IMR-90 (cell line): ENCODE data around the gene IL1B. TPM values are rescaled to one million over a fixed set of nuclear protein-coding genes. Genes with fewer than 3 reads are reported as not detected.
A peak's percentile ranks its signal among the peaks of the same experiment; 100 is the strongest.

ENCODE experiments used
- ATAC-seq: fragments of 200-7000 bp; cut with Tn5 transposase; 2 replicates; pipeline ENCODE4 v1.9.1; 2020; ENCODE audit warnings: low read depth, mild to moderate bottlenecking, moderate library complexity
- BruUV-seq: library from RNA; stranded (reverse); fragments of 400-500 nt; replicated peaks from 2 replicates; lab custom pipeline; 2021; lab: Mats Ljungman, UMichigan
- CTCF ChIA-PET: fragments of 300-600 bp; formaldehyde crosslinking; extraction: SDS; loops from one replicate; lab custom pipeline; 2021; ENCODE audit warnings: antibody characterized with exemption; lab: Yijun Ruan, JAX
- POLR2A ChIA-PET: fragments of 300-600 bp; sonication (Branson Sonifier 250); formaldehyde crosslinking; loops from one replicate; lab custom pipeline; 2022; ENCODE audit warnings: antibody characterized with exemption; ENCODE audit not compliant: unreplicated experiment; lab: Charles Lee
- DNase-seq: peaks from one replicate; pipeline ENCODE4 v3.0.0; 2013
- H2AFZ ChIP-seq: replicated peaks from 2 replicates; pipeline ENCODE3; 2013; ENCODE audit warnings: low read length, mild to moderate bottlenecking; ENCODE audit not compliant: poor library complexity
- H2AK5ac ChIP-seq: 2 replicates; pipeline ENCODE4 v1.6.1; 2013; ENCODE audit warnings: low read depth, low read length, inconsistent platforms
- H2AK9ac ChIP-seq: replicated peaks from 2 replicates; pipeline ENCODE3; 2013; ENCODE audit warnings: mild to moderate bottlenecking, low read depth, low read length, moderate library complexity; ENCODE audit not compliant: poor library complexity
- H2BK120ac ChIP-seq: 2 replicates; pipeline ENCODE4 v1.6.1; 2013; ENCODE audit warnings: low read depth, low read length, inconsistent platforms
- H2BK15ac ChIP-seq: 3 replicates; pipeline ENCODE4 v1.6.1; 2013; ENCODE audit warnings: low read depth, low read length, inconsistent platforms
- H2BK20ac ChIP-seq: 2 replicates; pipeline ENCODE4 v1.6.1; 2013; ENCODE audit warnings: low read depth, mild to moderate bottlenecking, inconsistent platforms, low read length, moderate library complexity
- H2BK5ac ChIP-seq: 2 replicates; pipeline ENCODE4 v1.6.1; 2013; ENCODE audit warnings: mild to moderate bottlenecking, low read depth, low read length, inconsistent platforms; ENCODE audit not compliant: poor library complexity, severe bottlenecking
- H3K14ac ChIP-seq: replicated peaks from 2 replicates; pipeline ENCODE4 v1.6.1; 2013; ENCODE audit warnings: low read depth, low read length, inconsistent platforms
- H3K18ac ChIP-seq: 2 replicates; pipeline ENCODE4 v1.6.1; 2013; ENCODE audit warnings: low read depth, low read length, control low read depth
- H3K23ac ChIP-seq: 2 replicates; pipeline ENCODE4 v1.6.1; 2013; ENCODE audit warnings: low read depth, low read length, inconsistent platforms
- H3K27ac ChIP-seq: 2 replicates; pipeline ENCODE4 v1.5.1; 2013; ENCODE audit warnings: mild to moderate bottlenecking, control low read depth, low read length; ENCODE audit not compliant: insufficient read depth
- H3K27me3 ChIP-seq: 2 replicates; pipeline ENCODE4 v1.6.1; 2013; ENCODE audit warnings: low read length; ENCODE audit not compliant: control insufficient read depth, insufficient read depth
- H3K36me3 ChIP-seq: 2 replicates; pipeline ENCODE4 v1.6.1; 2013; ENCODE audit warnings: low read length, mixed read lengths; ENCODE audit not compliant: control insufficient read depth, insufficient read depth
- H3K4ac ChIP-seq: 2 replicates; pipeline ENCODE4 v1.6.1; 2013; ENCODE audit warnings: low read depth, low read length, inconsistent platforms
- H3K4me1 ChIP-seq: 2 replicates; pipeline ENCODE4 v1.6.1; 2013; ENCODE audit warnings: low read length, mixed read lengths; ENCODE audit not compliant: control insufficient read depth, insufficient read depth
- H3K4me2 ChIP-seq: 2 replicates; pipeline ENCODE4 v1.6.1; 2013; ENCODE audit warnings: low read depth, mild to moderate bottlenecking, control low read depth, low read length, moderate library complexity
- H3K4me3 ChIP-seq: 2 replicates; pipeline ENCODE4 v1.5.1; 2013; ENCODE audit warnings: low read depth, mild to moderate bottlenecking, control low read depth, low read length, moderate library complexity; ENCODE audit not compliant: insufficient read depth
- H3K56ac ChIP-seq: 2 replicates; pipeline ENCODE4 v1.6.1; 2013; ENCODE audit warnings: low read length, inconsistent platforms; ENCODE audit not compliant: insufficient read depth; ENCODE audit errors: extremely low read depth
- H3K79me1 ChIP-seq, 2 experiments: 2 replicates each; pipeline ENCODE4 v1.6.1; 2013; ENCODE audit warnings: low read length in 2 of 2, inconsistent platforms in 1 of 2, low read depth in 1 of 2
- H3K9ac ChIP-seq: 2 replicates; pipeline ENCODE4 v1.6.1; 2013; ENCODE audit warnings: low read depth, low read length, control low read depth
- H3K9me1 ChIP-seq: 2 replicates; pipeline ENCODE4 v1.6.1; 2013; ENCODE audit warnings: low read length, inconsistent platforms; ENCODE audit not compliant: insufficient read depth
- H3K9me3 ChIP-seq: 2 replicates; pipeline ENCODE4 v1.6.1; 2013; ENCODE audit warnings: low read length; ENCODE audit not compliant: control insufficient read depth, insufficient read depth
- H4K20me1 ChIP-seq: 2 replicates; pipeline ENCODE4 v1.6.1; 2013; ENCODE audit warnings: low read length, inconsistent platforms; ENCODE audit not compliant: insufficient read depth
- H4K5ac ChIP-seq: 2 replicates; pipeline ENCODE4 v1.6.1; 2013; ENCODE audit warnings: mild to moderate bottlenecking, low read depth, low read length, control low read depth
- H4K8ac ChIP-seq, 2 experiments: 2 replicates each; pipeline ENCODE4 v1.6.1; 2013; ENCODE audit warnings: low read depth in 2 of 2, low read length in 2 of 2, control low read depth in 1 of 2, inconsistent platforms in 1 of 2
- H4K91ac ChIP-seq: 2 replicates; pipeline ENCODE4 v1.6.1; 2013; ENCODE audit warnings: low read depth, low read length, inconsistent platforms; ENCODE audit not compliant: insufficient read depth
- CTCF ChIP-seq: conservative IDR thresholded peaks from 2 replicates; pipeline ENCODE4 v1.5.1; 2012; ENCODE audit warnings: mild to moderate bottlenecking, low read depth, low read length, improper control_type of control experiment
- MXI1 ChIP-seq: IDR thresholded peaks from 2 replicates; pipeline ENCODE4 v1.6.1; 2012; ENCODE audit warnings: low read depth, mild to moderate bottlenecking, low read length, moderate library complexity, borderline replicate concordance
- WGBS, 2 experiments: methylation state at CpG; one replicate each; pipeline versions ENCODE4 v1.1.5 to v1.1.7; 2013; ENCODE audit warnings: missing lambda C conversion rate in 2 of 2; ENCODE audit not compliant: insufficient read length in 1 of 2; ENCODE audit errors: extremely low coverage in 2 of 2; 5-methylcytosine and 5-hydroxymethylcytosine counted together
- dilution Hi-C: fragments of 300-500 bp; cut with HindIII; formaldehyde crosslinking; loops from one replicate; pipeline ENCODE4 v1.14.3; 2018; ENCODE audit warnings: low sequenced_read_pairs; ENCODE audit not compliant: unreplicated experiment
- in situ Hi-C: fragments of 300-500 bp; cut with MboI; formaldehyde crosslinking; loops from 3 replicates; pipeline ENCODE4 v1.14.3; 2019; ENCODE audit warnings: low sequenced_read_pairs, inconsistent platforms, mixed read lengths
- intact Hi-C: fragments of 100-400 bp; cut with micrococcal nuclease; formaldehyde crosslinking; loops from 2 replicates; pipeline ENCODE4 v1.10.0; 2022
- polyA plus RNA-seq, 3 experiments: library from polyadenylated mRNA; depleted of rRNA; stranded (reverse); fragments of >200 nt; gene quantifications; 2 replicates each; pipeline ENCODE4 v1.2.3, GENCODE V29; 2012; ENCODE audit warnings: low replicate concordance in 1 of 3
- total RNA-seq: library from RNA; depleted of rRNA; stranded (reverse); fragments of >200 nt; gene quantifications from 2 replicates; pipeline ENCODE4 v1.2.3, GENCODE V29; 2012

The IL1B gene
- total and polyA plus RNA-seq, 2 of the 4 experiments (the other 2 are of a cell fraction), result 3.0 to 4.4 TPM

- POLR2A ChIA-PET, result no interaction called here
- peak overlapping the region; percentile 80 for H2AFZ ChIP-seq
These were observed 40.4 kb upstream of the IL1B start for GRCh38 chr2:112876971-112877361.

More at GRCh38 chr2:112876971-112877361, 40.4 kb upstream of the IL1B start:
- H3K27me3 ChIP-seq, result no peaks in the 10 kb centered on the region
- peak overlapping the region; percentile 79; the same call in 2 of the 3 replicates for H2BK15ac ChIP-seq
- intact Hi-C loops, result no loop called here
- peak overlapping the region; percentile 44 for H3K23ac ChIP-seq
- in situ Hi-C loops, result loop anchor here (10.0 kb wide), 1 partner anchor 122 kb away; no protein-coding TSS in a partner anchor
- H3K9ac ChIP-seq, result no peak overlapping the region
- TF ChIP-seq CTCF (no peak), MXI1 (no peak)
- peak overlapping the region; percentile 73 for H2BK5ac ChIP-seq
- no peak overlapping the region for H3K4me3 ChIP-seq
- dilution Hi-C loops, result no loop called here
- peak overlapping the region; percentile 63; the same call in 1 of the 2 replicates for H3K18ac ChIP-seq
- no CpG with 5 or more reads among the region's 4 CpGs for WGBS, 2 experiments
- H4K8ac ChIP-seq, result peak overlapping the region; percentile 38 to 79; a peak in 3 of 4 replicates
- H3K36me3 ChIP-seq, result no peaks in the 10 kb centered on the region
- peaks cover 14% of the 10 kb centered on the region for H3K4me1 ChIP-seq
- no peak overlapping the region; the same call in 1 of the 2 replicates for H3K27ac ChIP-seq
- H2AK9ac ChIP-seq, result no peak overlapping the region
- ATAC-seq, result no peak
- peak overlapping the region; percentile 92; the same call in 1 of the 2 replicates for H3K4ac ChIP-seq
- no TSS peak for BruUV-seq
- no peaks in the 10 kb centered on the region for H3K9me3 ChIP-seq
- H3K79me1 ChIP-seq, result no peaks in the 10 kb centered on the region; a peak in 1 of 4 replicates
- H3K14ac ChIP-seq, result peak overlapping the region; percentile 64
- peak overlapping the region; percentile 90 for H2BK120ac ChIP-seq
- peak overlapping the region; percentile 70; the same call in 1 of the 2 replicates for H4K5ac ChIP-seq
- H2AK5ac ChIP-seq, result peak overlapping the region; percentile 97
- peak overlapping the region; percentile 57 for H4K91ac ChIP-seq
- H3K56ac ChIP-seq, result no peak overlapping the region
- no peak overlapping the region for H3K4me2 ChIP-seq
- DNase-seq, result peak; percentile 17
- H4K20me1 ChIP-seq, result no peaks in the 10 kb centered on the region
- H3K9me1 ChIP-seq, result peaks cover 15% of the 10 kb centered on the region
- CTCF ChIA-PET, result no interaction called here
- H2BK20ac ChIP-seq, result peak overlapping the region; percentile 93; the same call in 1 of the 2 replicates
